GM19397 (cell line): Measurements from ENCODE around the gene ZNF442.
"Not testable (repeated sequence)": the region's sequence is repeated elsewhere in the genome, so short reads cannot be mapped to it uniquely, and the experiment has no call there.

Source experiments
- ATAC-seq: cut with Tn5 transposase; IDR thresholded peaks from one replicate; pipeline ENCODE4 v1.9.1; 2021; ENCODE audit warnings: mild to moderate bottlenecking, moderate library complexity; ENCODE audit not compliant: unreplicated experiment

Gene ZNF442

DNA sequence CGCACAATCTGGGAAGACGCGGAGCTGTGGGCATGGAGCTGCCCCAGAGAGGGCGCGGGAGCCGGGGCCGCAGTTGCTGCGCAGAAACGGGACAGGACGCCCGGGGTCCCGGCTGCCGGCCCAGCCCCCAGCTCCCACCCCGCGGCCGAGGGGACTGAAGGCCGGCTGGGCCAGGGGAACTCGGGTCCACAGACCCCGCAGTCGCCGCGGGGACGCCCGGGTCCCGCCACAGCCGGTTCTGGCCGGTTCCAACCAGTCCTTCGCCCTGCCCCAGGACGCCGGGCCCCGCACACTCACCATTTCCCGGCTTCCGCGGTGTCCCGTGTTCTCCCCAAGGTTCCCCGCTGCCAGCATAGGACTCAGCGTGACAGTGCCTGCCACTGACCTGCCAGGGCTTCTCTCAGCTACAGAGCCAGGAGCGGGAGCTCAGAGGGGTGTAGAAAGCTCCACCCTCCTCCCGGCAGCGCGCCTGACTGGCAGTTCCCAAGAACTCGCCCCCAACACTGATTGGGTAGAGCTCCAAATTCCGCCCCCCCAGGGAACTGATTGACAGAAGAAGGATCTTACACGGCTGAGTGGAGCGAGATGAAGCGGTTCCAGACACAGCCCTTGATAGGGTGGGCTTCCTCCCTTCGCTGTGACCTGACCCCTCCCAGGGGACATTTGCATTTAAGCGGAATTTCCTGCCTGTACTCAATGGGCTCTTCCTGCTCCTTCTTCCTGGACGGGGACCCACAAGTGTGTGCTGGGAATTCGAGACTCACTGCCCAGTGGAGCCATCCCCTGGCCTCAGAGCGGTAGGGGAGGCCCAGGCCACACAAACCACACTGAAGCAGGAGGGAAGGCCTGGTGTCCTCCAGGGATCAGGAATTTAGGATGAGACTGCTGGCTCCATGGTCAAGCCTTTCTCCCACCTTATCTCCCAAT is at the start of gene ZNF442:
ZNF442 (minus strand) TSS at position 448 of the 927 bp plus-strand sequence. CDS start 2,052 bp downstream, outside the sequence.
- peak; percentile 93 for ATAC-seq

DNA sequence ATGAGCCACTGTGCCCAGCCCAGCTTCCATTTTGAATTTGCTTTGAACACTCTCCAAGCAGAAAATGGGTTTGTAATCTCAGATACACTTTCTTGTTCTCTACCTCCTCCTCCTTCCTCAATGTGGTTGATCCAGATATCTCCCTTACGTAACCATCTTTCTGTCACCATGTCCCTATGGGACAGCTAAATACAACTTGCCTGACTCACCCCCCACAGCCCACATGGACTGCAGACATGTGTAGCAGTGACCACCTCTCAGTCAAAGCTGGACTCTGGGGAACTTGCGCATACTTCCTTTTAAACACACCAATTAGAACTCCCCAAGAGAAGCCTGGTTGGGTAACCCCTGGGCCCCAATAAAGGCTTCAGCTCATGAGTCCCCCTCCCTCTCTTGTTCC is 46.4 kb upstream of the ZNF442 start:
- ATAC-seq = no peak

DNA sequence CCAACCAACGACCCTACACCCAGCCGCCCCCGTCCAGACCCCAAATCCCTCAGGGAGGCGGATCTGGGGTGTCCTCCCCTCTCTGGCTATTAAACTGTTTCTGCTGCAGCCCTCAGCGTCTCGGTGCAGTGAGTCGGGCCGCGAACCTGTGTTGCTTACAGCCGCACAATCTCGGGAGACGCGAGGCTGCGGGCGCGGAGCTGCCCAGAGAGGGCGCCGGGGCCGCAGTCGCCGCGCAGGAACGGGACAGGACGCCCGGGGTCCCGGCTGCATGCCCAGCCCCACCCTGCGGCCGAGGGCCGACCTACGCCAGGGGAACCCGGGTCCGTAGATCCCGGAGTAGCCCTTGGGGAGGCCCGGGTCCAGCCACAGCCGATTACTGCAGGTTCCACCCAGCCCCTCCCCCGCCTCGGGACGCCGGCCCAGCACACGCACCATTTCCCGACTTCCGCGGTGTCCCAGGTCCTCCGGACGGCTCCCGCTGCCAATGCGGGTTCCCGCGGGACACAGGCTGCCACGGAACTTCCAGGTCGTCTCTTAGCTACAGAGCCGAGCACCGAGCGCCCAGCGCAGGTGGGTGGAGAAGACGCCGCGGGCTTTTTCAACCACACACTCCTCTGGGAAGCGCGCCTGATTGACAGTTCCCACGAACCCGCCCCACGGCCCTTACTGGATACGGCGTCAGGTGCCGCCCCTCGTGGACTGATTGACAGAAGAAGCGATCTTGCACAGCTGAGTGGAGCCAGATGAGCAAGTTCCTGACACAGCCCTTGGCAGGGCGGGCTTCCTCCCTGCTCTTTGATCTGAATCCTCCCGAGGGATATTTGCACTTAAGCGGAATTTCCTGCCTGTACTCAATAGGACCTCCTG is 35.4 kb upstream of the ZNF442 start, which contains the start of gene ZNF799:
ZNF799 (minus strand) TSS at position 639 of the 870 bp plus-strand sequence; CDS start at position 438, 201 bp downstream.
- peak; percentile 80 for ATAC-seq

DNA sequence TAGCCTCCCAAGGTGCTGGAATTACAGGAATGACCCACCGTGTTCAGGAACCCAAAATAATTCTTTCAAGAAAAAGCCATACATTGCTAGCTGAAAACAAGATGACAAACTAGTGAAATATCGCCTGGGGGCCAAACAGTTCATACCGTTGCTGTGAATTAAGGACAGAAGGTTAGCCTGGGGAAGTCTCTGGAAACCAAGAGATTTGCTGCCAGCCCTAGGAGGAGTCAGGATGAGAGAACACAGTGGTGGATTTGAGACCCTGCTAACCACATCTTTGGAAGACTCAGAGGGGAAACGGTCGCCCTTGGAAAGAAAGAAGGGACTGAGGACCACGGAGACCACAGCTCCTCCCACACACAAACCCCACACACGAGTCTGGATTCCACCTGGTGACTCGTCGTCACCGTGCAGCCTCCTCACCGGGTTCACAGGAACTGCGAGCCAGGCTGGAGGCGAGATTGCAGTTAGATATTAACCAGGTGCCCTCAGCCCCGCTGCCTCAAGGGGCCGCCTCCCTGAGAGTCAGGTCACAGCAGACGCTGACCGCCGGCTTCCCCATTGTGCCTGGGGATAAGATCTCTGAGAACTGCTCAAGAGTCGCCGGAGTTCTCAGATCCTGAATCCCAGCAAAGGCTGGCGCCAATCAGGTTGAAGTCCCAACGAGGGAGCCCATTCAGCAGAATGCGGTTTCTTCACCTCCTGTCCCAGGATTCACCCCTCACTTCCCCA is 34.6 kb upstream of the ZNF442 start:
- peak; percentile 40 for ATAC-seq

DNA sequence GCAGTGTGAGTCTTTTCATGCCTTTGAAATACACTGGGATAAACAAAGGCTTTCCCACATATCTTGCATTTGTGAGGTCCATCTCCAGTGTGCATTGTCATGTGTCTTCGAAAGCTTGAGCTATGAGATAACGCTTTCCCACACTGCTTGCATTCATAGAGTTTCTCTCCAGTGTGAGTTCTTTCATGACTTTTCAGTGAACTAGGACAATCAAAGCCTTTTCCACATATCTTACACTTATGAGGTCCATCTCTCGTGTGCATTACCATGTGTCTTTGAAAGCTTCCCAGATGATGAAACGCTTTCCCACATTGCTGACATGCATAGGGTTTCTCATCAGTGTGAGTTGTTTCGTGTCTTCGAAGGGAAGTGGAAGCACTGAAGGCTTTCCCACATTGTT is 25.7 kb upstream of the ZNF442 start:
- ATAC-seq = not testable (repeated sequence)

DNA sequence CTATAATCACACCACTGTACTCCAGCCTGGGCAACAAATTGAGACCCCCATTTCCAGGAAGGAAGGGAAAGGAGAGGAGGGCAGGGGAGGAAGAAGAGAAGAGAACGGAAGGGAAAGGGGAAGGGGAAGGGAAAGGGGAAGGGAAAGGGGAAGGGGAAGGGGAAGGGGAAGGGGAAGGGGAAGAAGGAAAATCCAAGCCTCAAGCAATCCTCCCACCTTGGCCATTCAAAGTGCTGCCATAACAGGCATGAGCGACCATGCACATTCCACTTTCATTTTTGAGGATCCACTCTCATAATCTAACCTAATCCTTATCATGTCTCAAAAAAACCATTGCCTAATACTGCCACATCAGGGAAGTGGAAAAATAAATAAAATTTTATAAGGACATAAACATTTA is 20.9 kb upstream of the ZNF442 start:
- not testable (repeated sequence) for ATAC-seq

DNA sequence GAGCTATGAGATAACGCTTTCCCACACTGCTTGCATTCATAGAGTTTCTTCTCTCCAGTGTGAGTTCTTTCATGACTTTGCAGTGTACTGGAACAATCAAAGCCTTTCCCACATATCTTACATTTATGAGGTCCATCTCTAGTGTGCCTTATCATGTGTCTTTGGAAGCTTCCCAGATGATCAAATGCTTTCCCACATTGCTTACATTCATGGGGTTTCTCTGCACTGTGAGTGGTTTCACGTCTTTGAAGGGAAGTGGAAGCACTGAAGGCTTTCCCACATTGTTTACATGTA is 14.9 kb upstream of the ZNF442 start:
- ATAC-seq = no peak

DNA sequence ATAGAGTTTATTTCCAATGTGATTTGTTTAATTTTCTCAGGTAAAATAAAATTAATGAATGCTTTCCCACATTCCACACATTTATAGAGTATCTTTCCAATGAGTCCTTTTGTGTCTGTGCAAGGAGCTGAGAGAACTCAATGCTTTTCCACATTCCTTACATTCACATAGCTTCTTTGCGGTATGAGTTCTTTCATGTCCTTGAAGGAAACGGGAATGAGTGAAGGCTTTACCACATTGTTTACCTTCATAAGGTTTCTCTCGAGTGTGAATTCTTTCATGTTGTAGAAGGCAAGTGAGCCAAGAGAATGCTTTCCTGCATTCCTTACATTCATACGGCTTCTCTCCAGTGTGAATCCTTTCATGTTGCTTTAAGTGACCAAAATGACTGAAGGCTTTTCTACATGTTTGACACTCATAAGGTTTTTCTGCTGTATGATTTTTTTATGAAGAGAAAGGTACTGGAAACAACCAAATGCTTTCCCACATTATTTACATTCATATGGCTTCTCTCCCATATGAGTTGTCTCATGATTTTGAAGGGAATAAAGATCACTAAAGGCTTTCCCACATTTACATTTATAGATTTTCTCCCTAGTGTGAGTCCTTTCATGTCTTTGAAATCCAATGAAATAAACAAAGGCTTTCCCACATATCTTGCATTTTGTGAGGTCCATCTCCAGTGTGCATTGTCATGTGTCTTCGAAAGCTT is 14.4 kb upstream of the ZNF442 start:
- ATAC-seq = no peak

DNA sequence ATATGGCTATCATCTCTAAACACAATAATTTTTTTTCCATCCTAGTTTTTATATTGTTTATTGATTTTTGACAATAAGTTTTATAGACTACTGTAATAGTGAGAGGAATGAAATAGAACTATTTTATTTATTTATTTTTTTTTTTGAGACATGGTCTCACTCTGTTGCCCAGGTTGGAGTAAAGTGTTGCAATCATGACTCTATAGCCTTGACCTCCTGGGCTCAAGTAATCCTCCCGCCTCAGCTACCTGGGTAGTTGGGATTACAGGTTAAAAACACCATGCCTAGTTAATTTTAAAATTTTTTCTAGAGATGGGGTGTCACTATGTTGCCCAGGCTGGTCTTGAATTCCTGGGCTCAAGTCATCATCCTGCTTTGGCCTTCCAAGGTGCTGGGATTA is 8.5 kb upstream of the ZNF442 start:
- ATAC-seq = no peak

DNA sequence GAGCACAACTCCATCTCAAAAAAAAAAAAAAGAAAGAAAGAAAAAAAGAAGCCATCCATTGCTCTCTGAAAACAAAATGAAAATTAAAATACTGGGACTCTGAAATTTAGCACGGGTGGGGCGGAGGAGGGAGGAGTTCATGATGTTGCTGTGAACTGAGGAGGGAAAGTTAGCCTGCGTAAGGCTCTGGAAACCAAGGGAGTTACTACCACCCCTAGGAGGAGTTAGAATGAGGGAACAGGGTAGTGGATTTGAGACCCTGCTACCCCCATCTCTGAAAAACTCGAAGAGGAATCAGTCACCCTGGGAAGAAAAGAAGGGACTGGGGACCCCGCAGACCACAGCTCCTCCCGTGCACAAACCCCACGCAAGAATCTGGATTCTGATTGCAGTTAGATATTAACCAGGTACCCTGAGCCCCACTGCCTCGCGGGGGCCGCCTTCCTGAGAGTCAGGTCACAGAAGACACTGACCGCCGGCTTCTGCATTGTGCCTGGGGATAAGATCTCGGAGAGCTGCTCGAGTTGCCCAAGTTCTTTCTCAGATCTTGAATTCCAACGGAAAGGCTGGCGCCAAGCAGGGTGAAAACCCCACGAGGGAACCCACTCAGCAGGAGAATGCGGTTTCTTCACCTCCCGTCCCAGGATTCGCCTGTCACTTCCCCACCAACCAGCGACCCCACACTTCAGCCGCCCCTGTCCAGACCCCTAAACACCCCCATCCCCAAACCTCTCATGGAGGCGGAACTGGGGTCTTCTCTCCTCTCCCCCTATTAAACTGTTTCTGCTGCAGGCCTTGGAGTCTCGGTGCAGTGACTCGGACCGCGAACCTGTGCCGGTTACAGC is 870 bp downstream of the ZNF442 start:
- ATAC-seq = no peak

DNA sequence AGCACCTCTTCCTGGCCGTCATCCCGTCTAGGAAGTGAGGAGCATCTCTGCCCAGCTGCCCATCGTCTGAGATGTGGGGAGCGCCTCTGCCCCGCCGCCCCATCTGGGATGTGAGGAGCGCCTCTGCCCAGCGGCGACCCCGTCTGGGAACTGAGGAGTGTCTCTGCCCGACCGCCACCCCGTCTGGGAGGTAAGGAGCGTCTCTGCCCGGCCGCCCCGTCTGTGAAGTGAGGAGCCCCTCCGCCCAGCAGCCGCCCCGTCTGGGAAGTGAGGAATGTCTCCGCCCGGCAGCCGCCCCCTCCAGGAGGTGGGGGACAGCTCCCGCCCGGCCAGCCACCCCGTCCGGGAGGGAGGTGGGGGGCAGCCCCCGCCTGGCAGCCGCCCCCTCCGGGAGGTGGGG is 3.2 kb downstream of the ZNF442 start:
- ATAC-seq = not testable (repeated sequence)

DNA sequence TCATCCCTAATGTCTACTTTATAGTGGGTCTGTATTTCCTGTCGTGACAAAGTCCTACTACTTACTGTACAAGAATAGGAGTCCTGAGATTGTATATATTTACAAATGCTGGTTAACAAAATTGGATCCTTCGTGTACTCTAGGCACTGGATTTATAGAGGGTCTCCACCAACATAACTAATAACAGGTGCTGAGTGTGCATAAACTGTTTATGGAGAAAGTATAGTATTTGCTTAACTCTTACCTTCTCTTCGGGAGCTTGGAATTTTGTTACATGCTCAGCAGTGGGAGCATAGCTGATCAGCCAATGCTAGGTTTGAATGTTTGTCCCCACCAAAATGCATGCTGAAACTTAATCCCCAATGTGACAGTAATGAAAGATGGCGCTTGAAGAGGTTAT is 12.1 kb downstream of the ZNF442 start:
- no peak for ATAC-seq

DNA sequence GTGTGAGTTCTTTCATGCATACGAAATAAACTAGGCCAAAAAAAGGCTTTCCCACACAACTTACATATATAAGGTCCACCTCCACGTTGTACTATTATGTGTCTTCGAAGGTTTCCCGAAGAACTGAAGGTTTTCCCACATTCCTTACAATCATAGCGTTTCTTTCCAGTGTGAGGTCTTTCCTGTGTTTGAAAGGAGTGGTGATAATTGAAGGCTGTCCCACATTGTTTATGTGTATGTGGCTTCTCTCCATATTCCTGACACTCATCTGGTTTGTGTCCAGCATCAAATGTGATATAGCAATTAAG is 14.6 kb downstream of the ZNF442 start:
- ATAC-seq = no peak

DNA sequence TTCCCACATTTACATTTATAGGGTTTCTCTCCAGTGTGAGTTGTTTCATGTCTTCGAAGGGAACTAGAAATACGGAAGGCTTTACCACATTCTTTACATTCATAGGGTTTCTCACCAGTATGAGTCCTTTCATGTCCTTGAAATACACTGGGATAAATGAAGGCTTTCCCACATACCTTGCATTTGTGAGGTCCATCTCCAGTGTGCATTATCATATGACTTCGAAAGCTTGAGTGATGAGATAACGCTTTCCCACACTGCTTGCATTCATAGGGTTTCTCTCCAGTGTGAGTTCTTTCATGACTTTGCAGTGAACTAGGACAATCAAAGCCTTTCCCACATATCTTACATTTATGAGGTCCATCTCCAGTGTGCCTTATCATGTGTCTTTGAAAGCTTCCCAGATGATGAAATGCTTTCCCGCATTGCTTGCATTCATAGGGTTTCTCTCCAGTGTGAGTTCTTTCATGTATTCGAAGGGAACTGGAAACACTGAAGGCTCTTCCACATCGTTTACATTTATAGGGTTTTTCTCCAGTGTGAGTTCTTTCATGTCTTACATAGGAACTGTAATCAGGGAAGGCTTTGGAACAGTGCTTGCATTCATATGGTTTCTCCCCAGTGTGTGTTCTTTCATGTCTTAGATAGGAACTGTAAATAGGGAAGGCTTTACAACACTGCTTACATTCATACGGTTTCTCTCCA is 15.1 kb downstream of the ZNF442 start:
- no peak for ATAC-seq

DNA sequence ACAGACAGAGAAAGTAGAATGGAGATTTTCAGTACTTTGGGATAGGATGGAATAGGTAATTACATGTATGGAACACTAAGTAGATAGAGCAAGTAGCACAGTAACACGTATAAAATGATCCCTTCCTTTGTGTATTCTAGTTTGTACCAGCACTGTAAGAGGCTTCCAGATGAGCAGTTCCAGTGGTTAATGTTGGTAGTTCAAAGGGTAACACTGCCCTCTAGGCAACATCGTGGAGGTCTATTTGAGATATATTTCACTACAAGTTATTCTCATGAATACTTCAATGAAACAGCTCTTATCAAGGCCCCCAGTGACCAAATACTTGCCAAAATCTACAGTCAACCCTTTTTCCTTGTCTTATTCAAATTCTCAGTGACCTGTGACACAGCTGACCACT is 18.6 kb downstream of the ZNF442 start:
- ATAC-seq = no peak

DNA sequence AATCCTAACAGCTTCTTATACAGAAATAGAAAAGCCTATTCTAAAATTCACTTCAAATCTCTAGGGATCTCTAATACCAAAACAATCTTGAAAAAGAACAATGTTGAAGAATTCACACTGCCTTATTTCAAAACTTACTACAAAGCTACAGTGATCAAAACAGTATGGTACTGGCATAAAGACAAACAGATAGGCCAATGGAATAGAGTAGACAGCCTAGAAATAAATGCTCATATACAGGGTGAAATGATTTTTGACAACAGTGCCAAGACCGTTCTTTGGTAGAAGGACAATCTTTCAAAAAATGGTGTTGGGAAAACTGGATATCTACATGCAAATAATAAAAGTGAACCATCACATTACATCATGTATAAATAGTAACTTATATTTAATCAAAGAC is 20.3 kb downstream of the ZNF442 start:
- ATAC-seq = no peak

DNA sequence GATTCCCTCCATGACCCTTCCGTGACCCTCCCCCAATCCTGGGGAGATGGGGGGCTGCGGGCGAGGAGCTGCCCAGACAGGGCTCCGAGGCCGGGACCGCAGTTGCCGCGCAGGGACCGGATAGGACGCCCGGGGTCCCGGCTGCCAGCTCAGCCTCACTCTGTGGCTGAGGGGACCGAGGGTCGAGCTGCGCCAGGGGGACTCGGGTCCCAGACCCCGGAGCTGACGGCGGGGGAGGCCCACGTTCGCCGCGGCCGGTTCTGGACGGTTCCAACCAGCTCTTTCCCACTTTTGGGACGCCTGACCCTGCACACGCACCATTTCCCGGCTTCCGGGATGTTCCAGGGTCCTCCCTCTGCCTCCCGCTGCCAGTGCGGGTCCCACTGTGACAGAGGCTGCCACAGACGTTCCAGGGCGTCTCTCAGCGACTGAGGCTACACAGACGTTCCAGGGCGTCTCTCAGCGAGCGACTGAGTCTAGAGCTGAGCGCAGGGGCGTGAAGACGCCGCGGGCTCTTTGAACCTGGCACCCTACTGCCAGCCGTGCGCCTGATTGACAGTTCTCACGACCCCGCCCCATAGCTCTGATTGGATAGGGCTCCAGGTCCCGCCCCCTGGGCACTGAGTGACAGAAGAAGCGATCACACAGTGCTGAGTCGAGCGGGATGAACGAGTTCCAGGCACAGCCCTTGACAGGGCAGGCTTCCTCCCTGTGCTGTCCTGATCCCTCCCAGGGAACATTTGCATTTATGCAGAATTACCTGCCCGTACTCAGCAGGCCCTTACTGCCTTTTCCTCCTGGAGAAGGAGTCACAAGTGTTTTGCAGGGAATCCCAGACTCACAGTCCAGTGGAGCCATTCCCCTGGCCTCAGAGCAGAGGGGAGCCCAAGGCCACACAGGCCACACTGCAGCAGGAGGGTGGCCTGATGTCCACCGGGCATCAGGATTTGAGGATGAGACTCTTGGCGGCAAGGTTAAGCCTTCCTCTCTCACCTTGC is 32.0 kb downstream of the ZNF442 start, which contains the start of gene ZNF563:
ZNF563 (minus strand) TSS at position 472 of the 998 bp plus-strand sequence; CDS start at position 321, 151 bp downstream.
- peak; percentile 95 for ATAC-seq
